H1 (cell line): ENCODE measurements around the gene C1orf21. TPM values are rescaled to one million over a fixed set of nuclear protein-coding genes. Genes with fewer than 3 reads are reported as not detected.

Experiments used
- CTCF ChIA-PET: fragments of 300-600 bp; sonication (Branson Sonifier 250); formaldehyde crosslinking; loops from one replicate; lab custom pipeline; 2021; ENCODE audit not compliant: partially characterized antibody; lab: Charles Lee
- POLR2A ChIA-PET: fragments of 300-600 bp; sonication (Branson Sonifier 250); formaldehyde crosslinking; loops from one replicate; lab custom pipeline; 2021; ENCODE audit warnings: inconsistent platforms; ENCODE audit not compliant: partially characterized antibody; lab: Charles Lee
- DNase-seq, 2 experiments: peaks; one replicate each; pipeline versions ENCODE4 v3.0.0 to v3.0.0-alpha.2; 2010 to 2022; ENCODE audit warnings: low spot score in 2 of 2, low read depth in 1 of 2, mixed read lengths in 1 of 2
- FAIRE-seq: peaks from 2 replicates; lab custom pipeline; 2011; peaks lifted over from hg19 to GRCh38; lab: Jason Lieb, UNC
- H2AFZ ChIP-seq: 2 replicates; pipeline ENCODE4 v1.8.1; 2012; ENCODE audit warnings: low read length, inconsistent platforms
- H2AK5ac ChIP-seq: 2 replicates; pipeline ENCODE4 v1.6.1; 2013; ENCODE audit warnings: low read depth, low read length
- H2BK120ac ChIP-seq: replicated peaks from 2 replicates; pipeline ENCODE3; 2013; ENCODE audit warnings: low read depth, low read length, inconsistent platforms
- H2BK12ac ChIP-seq: 2 replicates; pipeline ENCODE4 v1.6.1; 2013; ENCODE audit warnings: low read depth, low read length
- H2BK15ac ChIP-seq: 2 replicates; pipeline ENCODE4 v1.6.1; 2013; ENCODE audit warnings: low read length
- H2BK20ac ChIP-seq: 2 replicates; pipeline ENCODE4 v1.6.1; 2013; ENCODE audit warnings: low read length
- H2BK5ac ChIP-seq: 2 replicates; pipeline ENCODE4 v1.6.1; 2013; ENCODE audit warnings: low read depth, low read length
- H3K14ac ChIP-seq: 2 replicates; pipeline ENCODE4 v1.6.1; 2013; ENCODE audit warnings: inconsistent platforms; ENCODE audit not compliant: insufficient read length
- H3K18ac ChIP-seq: 2 replicates; pipeline ENCODE4 v1.6.1; 2013; ENCODE audit warnings: low read length; ENCODE audit errors: extremely low read depth
- H3K23ac ChIP-seq: 2 replicates; pipeline ENCODE4 v1.6.1; 2013; ENCODE audit warnings: inconsistent platforms; ENCODE audit not compliant: insufficient read length
- H3K23me2 ChIP-seq: 2 replicates; pipeline ENCODE4 v1.6.1; 2013; ENCODE audit warnings: low read depth, low read length
- H3K27ac ChIP-seq: 2 replicates; pipeline ENCODE4 v1.6.1; 2011; ENCODE audit warnings: low read depth, low read length, inconsistent platforms
- H3K27me3 ChIP-seq, 4 experiments: replicated peaks in 1 of 4; 1 replicate in 1 of 4; 2 replicates in 3 of 4; pipeline versions ENCODE4 v1.6.1 to v1.8.1; 2011 to 2013; ENCODE audit warnings: low read length in 3 of 4, mild to moderate bottlenecking in 3 of 4, inconsistent platforms in 2 of 4, mixed read lengths in 2 of 4, moderate library complexity in 1 of 4; ENCODE audit not compliant: control insufficient read depth in 3 of 4, insufficient read depth in 3 of 4; ENCODE audit errors: extremely low read depth in 1 of 4
- H3K36me3 ChIP-seq, 4 experiments: 2 replicates each; pipeline versions ENCODE4 v1.6.1 to v1.8.1; 2011 to 2013; ENCODE audit warnings: mild to moderate bottlenecking in 4 of 4, low read length in 3 of 4, moderate library complexity in 2 of 4, control low read depth in 1 of 4, inconsistent platforms in 1 of 4; ENCODE audit not compliant: insufficient read depth in 4 of 4, control insufficient read depth in 2 of 4
- H3K4ac ChIP-seq: replicated peaks from 2 replicates; pipeline ENCODE3; 2013; ENCODE audit warnings: low read length, low read depth, mixed read lengths, inconsistent platforms; ENCODE audit not compliant: insufficient read length
- H3K4me1 ChIP-seq, 4 experiments: replicated peaks in 1 of 4; 1 replicate in 1 of 4; 2 replicates in 3 of 4; pipeline versions ENCODE4 v1.6.1 to v1.8.1; 2011 to 2013; ENCODE audit warnings: low read length in 3 of 4, inconsistent platforms in 2 of 4, mixed read lengths in 1 of 4; ENCODE audit not compliant: insufficient read depth in 4 of 4, control insufficient read depth in 3 of 4
- H3K4me2 ChIP-seq, 2 experiments: 2 replicates each; pipeline versions ENCODE4 v1.6.1 to v1.8.1; 2011 to 2013; ENCODE audit warnings: low read depth in 2 of 2, low read length in 2 of 2, control low read depth in 1 of 2, inconsistent platforms in 1 of 2, mild to moderate bottlenecking in 1 of 2; ENCODE audit not compliant: insufficient read depth in 1 of 2
- H3K4me3 ChIP-seq, 4 experiments: fragments of 200-600, 300-600 bp in 1 of 4; sonication (generic), shearing (Covaris generic), sonication (Bioruptor Twin) in 1 of 4; 2 replicates each; pipeline versions ENCODE4 v1.5.1 to v1.8.1; 2011 to 2016; ENCODE audit warnings: low read length in 4 of 4, low read depth in 3 of 4, control low read depth in 2 of 4, inconsistent platforms in 2 of 4, mild to moderate bottlenecking in 2 of 4, mixed read lengths in 1 of 4, moderate library complexity in 1 of 4; ENCODE audit not compliant: insufficient read depth in 2 of 4; ENCODE audit errors: extremely low read depth in 1 of 4
- H3K56ac ChIP-seq: replicated peaks from 2 replicates; pipeline ENCODE3; 2013; ENCODE audit warnings: low read depth, mild to moderate bottlenecking, mixed read lengths, low read length, inconsistent platforms; ENCODE audit not compliant: insufficient read length
- H3K79me1 ChIP-seq: 2 replicates; pipeline ENCODE4 v1.6.1; 2013; ENCODE audit warnings: low read depth, low read length, control low read depth
- H3K79me2 ChIP-seq, 2 experiments: 2 replicates each; pipeline versions ENCODE4 v1.6.1 to v1.8.1; 2012 to 2013; ENCODE audit warnings: low read length in 2 of 2, mild to moderate bottlenecking in 2 of 2, inconsistent platforms in 1 of 2; ENCODE audit not compliant: insufficient read depth in 2 of 2, control insufficient read depth in 1 of 2
- H3K9ac ChIP-seq, 4 experiments: replicated peaks in 1 of 4; 1 replicate in 1 of 4; 2 replicates in 3 of 4; pipeline versions ENCODE4 v1.6.1 to v1.8.1; 2011 to 2013; ENCODE audit warnings: low read depth in 3 of 4, low read length in 3 of 4, control low read depth in 2 of 4, mild to moderate bottlenecking in 2 of 4, moderate library complexity in 2 of 4, inconsistent platforms in 1 of 4; ENCODE audit errors: extremely low read depth in 1 of 4
- H3K9me3 ChIP-seq, 2 experiments: 2 replicates each; pipeline versions ENCODE4 v1.6.1 to v1.8.1; 2012 to 2013; ENCODE audit warnings: mild to moderate bottlenecking in 2 of 2, moderate library complexity in 2 of 2, control low read depth in 1 of 2, inconsistent platforms in 1 of 2, low read depth in 1 of 2, low read length in 1 of 2, mixed read lengths in 1 of 2; ENCODE audit not compliant: insufficient read depth in 2 of 2
- H4K20me1 ChIP-seq, 2 experiments: replicated peaks in 1 of 2; 2 replicates each; pipeline versions ENCODE3 to v1.8.1; 2011 to 2013; ENCODE audit warnings: inconsistent platforms in 2 of 2, low read length in 2 of 2, mild to moderate bottlenecking in 1 of 2; ENCODE audit not compliant: insufficient read depth in 2 of 2, control insufficient read depth in 1 of 2
- H4K5ac ChIP-seq: 2 replicates; pipeline ENCODE4 v1.6.1; 2013; ENCODE audit warnings: low read length, low read depth, mixed read lengths, inconsistent platforms; ENCODE audit not compliant: insufficient read length
- H4K8ac ChIP-seq: 2 replicates; pipeline ENCODE4 v1.8.0; 2013; ENCODE audit warnings: mild to moderate bottlenecking, moderate library complexity, low read length, inconsistent platforms; ENCODE audit not compliant: insufficient read depth; ENCODE audit errors: extremely low read depth
- H4K91ac ChIP-seq: replicated peaks from 2 replicates; pipeline ENCODE3; 2013; ENCODE audit warnings: low read length, mixed read lengths, inconsistent platforms; ENCODE audit not compliant: insufficient read length
- SIN3A ChIP-seq, 2 experiments: IDR thresholded peaks in 1 of 2; conservative IDR thresholded peaks in 1 of 2; 2 replicates each; pipeline ENCODE4 v1.6.1; 2011 to 2012; ENCODE audit warnings: low read length in 2 of 2, improper control_type of control experiment in 1 of 2, low read depth in 1 of 2, mild to moderate bottlenecking in 1 of 2
- SP4 ChIP-seq: IDR thresholded peaks from 2 replicates; pipeline ENCODE4 v1.6.1; 2012; ENCODE audit warnings: low read length, inconsistent platforms
- TAF1 ChIP-seq: IDR thresholded peaks from 2 replicates; pipeline ENCODE4 v1.6.1; 2011; ENCODE audit warnings: mild to moderate bottlenecking, low read depth, low read length
- TAF7 ChIP-seq: optimal IDR thresholded peaks from 2 replicates; pipeline ENCODE3; 2011; ENCODE audit warnings: low read depth, mild to moderate bottlenecking, inconsistent platforms, low read length, moderate library complexity, borderline replicate concordance
- WGBS, 2 experiments: shearing (Covaris generic) in 1 of 2; methylation state at CpG; one replicate each; pipeline versions ENCODE4 v1.1.6 to v1.1.7; 2013 to 2015; ENCODE audit warnings: low lambda C conversion rate in 2 of 2, mixed read lengths in 2 of 2, inconsistent platforms in 1 of 2, low coverage in 1 of 2, missing lambda C conversion rate in 1 of 2; ENCODE audit not compliant: insufficient replicate concordance in 2 of 2, insufficient coverage in 1 of 2, insufficient read length in 1 of 2; ENCODE audit errors: extremely low coverage in 1 of 2, missing lambda C conversion rate in 1 of 2; 5-methylcytosine and 5-hydroxymethylcytosine counted together
- polyA plus RNA-seq, 7 experiments: library from polyadenylated mRNA; depleted of rRNA in 3 of 7; stranded (reverse) in 5 of 7; unstranded in 2 of 7; fragments of >200 nt in 5 of 7; fragments of 200-250 nt in 2 of 7; gene quantifications; 1 replicate in 5 of 7; 2 replicates in 1 of 7; 4 replicates in 1 of 7; pipeline versions ENCODE4 v1.2.1 to v1.2.3, GENCODE V29; 2011 to 2013; ENCODE audit warnings: missing spikeins in 2 of 7, mixed read lengths in 2 of 7
- total RNA-seq: library from RNA; stranded (reverse); fragmentation: NEBNext Ultra II Directional; extraction: Animal tissue kit (Norgen Biotek cat#: 25700); gene quantifications from 2 replicates; pipeline ENCODE4 v1.2.1, GENCODE V29; 2021
- TF ChIP-seq, protein P1 (sequence below): IDR thresholded peaks from 2 replicates; pipeline ENCODE4 v1.6.1; 2012; ENCODE audit warnings: inconsistent platforms

The C1orf21 gene
- total and polyA plus RNA-seq, 2 of the 8 experiments (the other 6 are each of a cell fraction or from before 2014, with no cell fraction given), result 16.6 to 51.0 TPM

DNA sequence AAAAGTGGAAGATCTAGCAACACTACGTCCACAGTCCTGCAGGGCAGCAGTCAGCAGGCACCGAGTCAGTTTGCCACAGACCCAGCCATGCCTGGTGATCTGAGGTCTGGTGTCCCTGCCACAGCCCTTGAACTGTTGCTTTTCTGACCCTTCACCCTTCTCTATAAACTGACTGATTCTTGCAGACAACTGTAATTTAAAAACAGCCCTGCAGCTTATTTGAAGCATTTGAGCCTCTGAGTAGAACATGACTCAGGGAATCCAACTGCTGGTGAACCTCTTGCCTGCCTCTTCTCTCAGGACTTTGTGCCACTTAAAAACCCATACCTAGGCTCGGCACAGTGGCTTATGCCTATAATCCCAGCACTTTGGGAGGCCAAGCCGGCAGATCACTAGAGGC is 260.6 kb downstream of the C1orf21 start:
- ChIA-PET CTCF (no interaction called here), POLR2A (no interaction called here)
- no peak overlapping the region for H3K4me2 ChIP-seq
- no peak overlapping the region for H4K8ac ChIP-seq
- no peak overlapping the region for H2BK12ac ChIP-seq
- H2BK20ac ChIP-seq, result no peak overlapping the region
- DNase-seq, result peak in 1 of 2 experiments; percentile 19
- no peaks in the 10 kb centered on the region for H3K27me3 ChIP-seq
- no peak overlapping the region for H3K27ac ChIP-seq
- no peak overlapping the region for H3K4ac ChIP-seq
- FAIRE-seq, result no peak
- no peaks in the 10 kb centered on the region for H3K36me3 ChIP-seq
- no peaks in the 10 kb centered on the region for H3K79me2 ChIP-seq
- no peak overlapping the region for H2BK5ac ChIP-seq
- H3K18ac ChIP-seq, result no peak overlapping the region
- no peaks in the 10 kb centered on the region for H3K23me2 ChIP-seq
- H2BK15ac ChIP-seq, result no peak overlapping the region
- no peak overlapping the region for H2BK120ac ChIP-seq
- H3K14ac ChIP-seq, result no peak overlapping the region
- WGBS, 2 experiments, result 93% methylated on average over 4 of the region's 4 CpGs; no CpG with 5 or more reads in 1 of the 2 experiments
- H3K9me3 ChIP-seq, result no peaks in the 10 kb centered on the region; a peak in 1 of 4 replicates
- no peak overlapping the region for H2AFZ ChIP-seq
- H4K5ac ChIP-seq, result no peak overlapping the region
- H3K23ac ChIP-seq, result no peak overlapping the region
- no peaks in the 10 kb centered on the region for H4K20me1 ChIP-seq
- H3K4me3 ChIP-seq, result no peak overlapping the region
- no peaks in the 10 kb centered on the region for H3K4me1 ChIP-seq
- no peak overlapping the region for H2AK5ac ChIP-seq
- H4K91ac ChIP-seq, result no peak overlapping the region
- no peaks in the 10 kb centered on the region for H3K79me1 ChIP-seq
- H3K56ac ChIP-seq, result no peak overlapping the region
- no peak overlapping the region for H3K9ac ChIP-seq
- TF ChIP-seq, protein P1, sequence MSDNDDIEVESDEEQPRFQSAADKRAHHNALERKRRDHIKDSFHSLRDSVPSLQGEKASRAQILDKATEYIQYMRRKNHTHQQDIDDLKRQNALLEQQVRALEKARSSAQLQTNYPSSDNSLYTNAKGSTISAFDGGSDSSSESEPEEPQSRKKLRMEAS, result no peak
- TF ChIP-seq SP4 (no peak), TAF1 (no peak), TAF7 (no peak), SIN3A (conservative IDR thresholded peaks at IDR 0.05 in 1 of 2, IDR thresholded peaks at IDR 0.05 in 1 of 2; ENCODE audit: low read depth in 1 of 2, low read length in 2 of 2) (no peak)
